SU-DHL-6 (cell line): ENCODE data around the gene FXYD1.

Experiments
- H2AFZ ChIP-seq: fragments of 200-600 bp; sonication (generic); 2 replicates; pipeline ENCODE4 v1.6.1; 2014; ENCODE audit warnings: low read depth, mild to moderate bottlenecking, moderate library complexity, mixed read lengths, antibody characterized with exemption, low read length; ENCODE audit not compliant: severe bottlenecking
- H3F3A ChIP-seq: fragments of 200-600 bp; shearing (Covaris generic); 2 replicates; pipeline ENCODE4 v1.6.0; 2016; ENCODE audit warnings: antibody characterized with exemption, mild to moderate bottlenecking; ENCODE audit not compliant: insufficient read depth
- H3K27ac ChIP-seq: fragments of 200-600 bp; sonication (generic); 2 replicates; pipeline ENCODE4 v1.5.1; 2016; ENCODE audit warnings: low read depth, mild to moderate bottlenecking, low read length, moderate library complexity, mixed read lengths
- H3K27me3 ChIP-seq: fragments of 200-600 bp; sonication (generic), shearing (Covaris generic); 2 replicates; pipeline ENCODE4 v1.6.0; 2014; ENCODE audit warnings: mild to moderate bottlenecking, low read length
- H3K36me3 ChIP-seq: fragments of 200-600 bp; sonication (generic); 2 replicates; pipeline ENCODE4 v1.6.1; 2014; ENCODE audit warnings: mild to moderate bottlenecking, low read length, mixed read lengths
- H3K4me2 ChIP-seq: fragments of 300-600, 200-600 bp; shearing (Covaris generic), sonication (generic); 2 replicates; pipeline ENCODE4 v1.6.0; 2014; ENCODE audit warnings: low read length, low read depth, mild to moderate bottlenecking; ENCODE audit not compliant: poor library complexity, severe bottlenecking
- H3K4me3 ChIP-seq: fragments of 200-600 bp; sonication (generic); 2 replicates; pipeline ENCODE4 v1.5.1; 2014; ENCODE audit warnings: antibody characterized with exemption, low read length, mild to moderate bottlenecking, mixed read lengths; ENCODE audit not compliant: insufficient read depth, poor library complexity, severe bottlenecking
- H3K79me2 ChIP-seq: fragments of 200-600 bp; sonication (generic); 2 replicates; pipeline ENCODE4 v1.6.1; 2014; ENCODE audit warnings: mild to moderate bottlenecking, low read length, moderate library complexity; ENCODE audit not compliant: insufficient read depth
- H3K9ac ChIP-seq: fragments of 200-600 bp; sonication (generic); 2 replicates; pipeline ENCODE4 v1.7.0; 2014; ENCODE audit warnings: mild to moderate bottlenecking, low read length
- H3K9me2 ChIP-seq: fragments of 200-600 bp; sonication (generic); replicated peaks from 2 replicates; pipeline ENCODE4 v1.6.1; 2014; ENCODE audit warnings: low read length; ENCODE audit not compliant: insufficient read depth
- H3K9me3 ChIP-seq: fragments of 200-600 bp; sonication (generic); 2 replicates; pipeline ENCODE4 v1.6.1; 2014; ENCODE audit warnings: low read length, mixed read lengths; ENCODE audit not compliant: insufficient read depth
- H4K20me1 ChIP-seq: fragments of 200-600 bp; sonication (generic); 2 replicates; pipeline ENCODE4 v1.6.1; 2014; ENCODE audit warnings: low read depth, mild to moderate bottlenecking, antibody characterized with exemption, low read length, moderate library complexity, mixed read lengths
- EZH2phosphoT487 ChIP-seq: fragments of 200-600 bp; sonication (generic), shearing (Covaris generic); conservative IDR thresholded peaks from 2 replicates; pipeline ENCODE4 v1.6.1; 2018; ENCODE audit warnings: mild to moderate bottlenecking, antibody characterized with exemption, low read length, moderate library complexity, mixed read lengths
- TF ChIP-seq, protein P1 (sequence below): fragments of 200-600 bp; sonication (generic); IDR thresholded peaks from one replicate; pipeline ENCODE4 v1.5.1; 2017; ENCODE audit warnings: antibody characterized with exemption, mild to moderate bottlenecking, low read length, moderate library complexity; ENCODE audit not compliant: insufficient read depth, poor library complexity, severe bottlenecking

FXYD1 gene

DNA sequence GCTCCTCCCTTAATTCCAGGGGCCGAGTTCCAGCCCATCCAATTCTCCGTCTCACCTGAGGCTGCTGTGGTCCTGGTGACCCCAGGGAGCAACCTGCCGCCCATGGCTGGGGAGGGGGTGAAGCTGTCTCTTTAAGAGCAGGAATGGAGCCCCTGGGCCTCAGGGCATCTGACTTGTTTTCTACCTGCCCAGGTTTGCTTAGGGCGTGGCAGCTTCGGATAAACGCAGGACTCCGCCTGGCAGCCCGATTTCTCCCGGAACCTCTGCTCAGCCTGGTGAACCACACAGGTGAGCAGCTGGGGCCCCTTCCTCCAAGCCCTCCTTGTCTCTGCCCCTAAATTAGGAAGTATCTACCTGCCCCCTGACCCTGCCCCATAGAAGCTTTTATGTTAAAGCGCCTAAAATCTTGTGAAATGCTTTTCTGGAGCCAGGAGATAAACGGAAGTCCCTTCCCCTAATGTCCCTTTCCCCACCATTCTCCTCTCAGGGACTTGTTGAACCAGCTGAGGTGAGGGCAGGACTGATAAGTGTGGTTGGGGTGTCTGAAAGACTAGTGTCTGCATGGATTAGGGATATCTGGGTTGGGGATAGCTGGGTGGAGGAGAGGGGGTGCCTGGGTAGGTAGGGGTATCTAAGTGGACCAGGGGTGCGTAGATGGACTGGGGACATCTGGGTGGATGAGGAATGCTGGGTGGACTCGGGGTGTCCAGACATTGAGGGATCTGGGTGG is 22.4 kb upstream of the FXYD1 start:
- Histone ChIP-seq H3F3A (no peaks in the 10 kb centered on the region), H3K4me2 (no peak overlapping the region), H3K9me2 (no peaks in the 10 kb centered on the region), H3K36me3 (no peaks in the 10 kb centered on the region), H3K79me2 (no peaks in the 10 kb centered on the region), H3K4me3 (no peak overlapping the region), H3K9me3 (no peaks in the 10 kb centered on the region), H3K27me3 (no peaks in the 10 kb centered on the region), H4K20me1 (no peaks in the 10 kb centered on the region), H2AFZ (no peak overlapping the region), H3K27ac (no peak overlapping the region), H3K9ac (no peak overlapping the region)
- TF ChIP-seq, protein P1, sequence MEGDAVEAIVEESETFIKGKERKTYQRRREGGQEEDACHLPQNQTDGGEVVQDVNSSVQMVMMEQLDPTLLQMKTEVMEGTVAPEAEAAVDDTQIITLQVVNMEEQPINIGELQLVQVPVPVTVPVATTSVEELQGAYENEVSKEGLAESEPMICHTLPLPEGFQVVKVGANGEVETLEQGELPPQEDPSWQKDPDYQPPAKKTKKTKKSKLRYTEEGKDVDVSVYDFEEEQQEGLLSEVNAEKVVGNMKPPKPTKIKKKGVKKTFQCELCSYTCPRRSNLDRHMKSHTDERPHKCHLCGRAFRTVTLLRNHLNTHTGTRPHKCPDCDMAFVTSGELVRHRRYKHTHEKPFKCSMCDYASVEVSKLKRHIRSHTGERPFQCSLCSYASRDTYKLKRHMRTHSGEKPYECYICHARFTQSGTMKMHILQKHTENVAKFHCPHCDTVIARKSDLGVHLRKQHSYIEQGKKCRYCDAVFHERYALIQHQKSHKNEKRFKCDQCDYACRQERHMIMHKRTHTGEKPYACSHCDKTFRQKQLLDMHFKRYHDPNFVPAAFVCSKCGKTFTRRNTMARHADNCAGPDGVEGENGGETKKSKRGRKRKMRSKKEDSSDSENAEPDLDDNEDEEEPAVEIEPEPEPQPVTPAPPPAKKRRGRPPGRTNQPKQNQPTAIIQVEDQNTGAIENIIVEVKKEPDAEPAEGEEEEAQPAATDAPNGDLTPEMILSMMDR, result no peak
- TF ChIP-seq EZH2phosphoT487, result no peak

DNA sequence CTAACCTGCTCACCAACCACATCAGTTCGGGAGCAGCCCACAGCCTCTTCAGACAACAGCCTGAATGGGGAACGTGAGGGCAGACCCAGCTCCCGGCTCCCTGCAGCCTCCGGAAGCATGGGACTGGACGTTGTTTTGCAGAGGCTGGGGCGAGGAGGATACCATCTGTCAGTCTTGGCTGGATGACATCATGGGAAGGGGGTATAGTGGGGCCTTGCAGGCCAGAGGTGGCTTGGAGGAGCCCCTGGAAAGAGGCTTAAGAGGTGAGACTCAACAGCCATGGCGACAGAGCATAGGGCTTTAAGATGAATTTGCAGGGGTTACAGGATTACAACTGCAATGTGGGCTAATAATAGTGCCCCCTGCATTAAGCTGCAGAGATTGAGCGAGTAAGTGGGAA is 21.5 kb upstream of the FXYD1 start:
- Histone ChIP-seq H4K20me1 (no peaks in the 10 kb centered on the region), H3F3A (no peaks in the 10 kb centered on the region), H3K27me3 (no peaks in the 10 kb centered on the region), H3K9me2 (no peaks in the 10 kb centered on the region), H3K27ac (no peak overlapping the region), H3K79me2 (no peaks in the 10 kb centered on the region), H3K4me3 (no peak overlapping the region), H3K4me2 (no peak overlapping the region), H3K9me3 (no peaks in the 10 kb centered on the region), H3K9ac (no peak overlapping the region), H3K36me3 (no peaks in the 10 kb centered on the region), H2AFZ (no peak overlapping the region)
- TF ChIP-seq, protein P1, result no peak
- no peak for TF ChIP-seq EZH2phosphoT487

DNA sequence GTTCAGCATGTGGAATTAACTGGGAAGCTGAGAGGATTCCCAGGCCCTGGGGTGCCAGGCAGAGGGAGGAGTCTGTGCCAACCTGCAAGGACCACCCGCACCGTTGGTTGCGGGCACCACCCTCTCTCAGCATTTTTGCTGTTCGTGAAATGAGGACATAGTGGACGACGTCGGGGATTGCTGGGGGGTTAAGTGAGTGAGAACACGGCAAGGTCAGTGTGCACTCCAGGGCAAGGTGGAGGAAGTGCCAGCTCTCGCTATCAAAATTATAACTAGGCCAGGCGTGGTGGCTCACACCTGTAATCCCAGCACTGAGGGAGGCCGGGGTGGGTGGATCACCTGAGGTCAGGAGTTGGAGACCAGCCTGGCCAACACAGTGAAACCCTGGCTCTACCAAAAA is 20.8 kb upstream of the FXYD1 start:
- H3K27ac ChIP-seq, result no peak overlapping the region
- TF ChIP-seq, protein P1, result no peak
- no peak for TF ChIP-seq EZH2phosphoT487
- H3K9me2 ChIP-seq, result no peaks in the 10 kb centered on the region
- H2AFZ ChIP-seq, result no peak overlapping the region
- no peak overlapping the region for H3K4me3 ChIP-seq
- H3K4me2 ChIP-seq, result no peak overlapping the region
- no peaks in the 10 kb centered on the region for H3K27me3 ChIP-seq
- H3K36me3 ChIP-seq, result no peaks in the 10 kb centered on the region
- no peaks in the 10 kb centered on the region for H4K20me1 ChIP-seq
- no peaks in the 10 kb centered on the region for H3F3A ChIP-seq
- no peaks in the 10 kb centered on the region for H3K9me3 ChIP-seq
- no peak overlapping the region for H3K9ac ChIP-seq
- H3K79me2 ChIP-seq, result no peaks in the 10 kb centered on the region
